GM19328 (cell line): ENCODE data around the gene SCCPDH.

Source experiments
- ATAC-seq: cut with Tn5 transposase; IDR thresholded peaks from one replicate; pipeline ENCODE4 v1.9.1; 2021; ENCODE audit warnings: mild to moderate bottlenecking, moderate library complexity; ENCODE audit not compliant: unreplicated experiment

The SCCPDH gene

GRCh38 chr1:246784621-246785493 is 60.6 kb downstream of the SCCPDH start:
- ATAC-seq, result peak; percentile 66

- no peak for ATAC-seq
These were observed 61.4 kb downstream of the SCCPDH start for GRCh38 chr1:246785494-246786111.

- ATAC-seq, result no peak
These were observed 62.5 kb downstream of the SCCPDH start for GRCh38 chr1:246786606-246787238.

- no peak for ATAC-seq
These were observed 63.7 kb downstream of the SCCPDH start for GRCh38 chr1:246787781-246788513.

GRCh38 chr1:246788895-246789338 is 64.7 kb downstream of the SCCPDH start:
- ATAC-seq, result no peak

- ATAC-seq, result no peak
These were observed 65.5 kb downstream of the SCCPDH start for GRCh38 chr1:246789454-246790339.

GRCh38 chr1:246790364-246790763 is 66.2 kb downstream of the SCCPDH start:
- no peak for ATAC-seq

- ATAC-seq, result no peak
These were observed 66.6 kb downstream of the SCCPDH start for GRCh38 chr1:246790833-246791232.

GRCh38 chr1:246791303-246791918 is 67.2 kb downstream of the SCCPDH start:
- ATAC-seq, result no peak

GRCh38 chr1:246792603-246793002 is 68.4 kb downstream of the SCCPDH start:
- ATAC-seq, result no peak

- no peak for ATAC-seq
These were observed 69.2 kb downstream of the SCCPDH start for GRCh38 chr1:246793356-246793896.

- no peak for ATAC-seq
These were observed 70.0 kb downstream of the SCCPDH start for GRCh38 chr1:246794048-246794827.

GRCh38 chr1:246794828-246795671 is 70.8 kb downstream of the SCCPDH start:
- no peak for ATAC-seq

GRCh38 chr1:246795906-246796694 is 71.9 kb downstream of the SCCPDH start:
- no peak for ATAC-seq

GRCh38 chr1:246797157-246797556 is 72.9 kb downstream of the SCCPDH start:
- ATAC-seq, result no peak

GRCh38 chr1:246797597-246797996 is 73.4 kb downstream of the SCCPDH start:
- ATAC-seq, result no peak

- no peak for ATAC-seq
These were observed 73.9 kb downstream of the SCCPDH start for GRCh38 chr1:246798107-246798506.
